ENCODE measurements around the gene STIMATE.
A peak's percentile ranks its signal among the peaks of the same experiment; 100 is the strongest.

The STIMATE gene
- 0.94 reads per million for total RNA-seq

DNA sequence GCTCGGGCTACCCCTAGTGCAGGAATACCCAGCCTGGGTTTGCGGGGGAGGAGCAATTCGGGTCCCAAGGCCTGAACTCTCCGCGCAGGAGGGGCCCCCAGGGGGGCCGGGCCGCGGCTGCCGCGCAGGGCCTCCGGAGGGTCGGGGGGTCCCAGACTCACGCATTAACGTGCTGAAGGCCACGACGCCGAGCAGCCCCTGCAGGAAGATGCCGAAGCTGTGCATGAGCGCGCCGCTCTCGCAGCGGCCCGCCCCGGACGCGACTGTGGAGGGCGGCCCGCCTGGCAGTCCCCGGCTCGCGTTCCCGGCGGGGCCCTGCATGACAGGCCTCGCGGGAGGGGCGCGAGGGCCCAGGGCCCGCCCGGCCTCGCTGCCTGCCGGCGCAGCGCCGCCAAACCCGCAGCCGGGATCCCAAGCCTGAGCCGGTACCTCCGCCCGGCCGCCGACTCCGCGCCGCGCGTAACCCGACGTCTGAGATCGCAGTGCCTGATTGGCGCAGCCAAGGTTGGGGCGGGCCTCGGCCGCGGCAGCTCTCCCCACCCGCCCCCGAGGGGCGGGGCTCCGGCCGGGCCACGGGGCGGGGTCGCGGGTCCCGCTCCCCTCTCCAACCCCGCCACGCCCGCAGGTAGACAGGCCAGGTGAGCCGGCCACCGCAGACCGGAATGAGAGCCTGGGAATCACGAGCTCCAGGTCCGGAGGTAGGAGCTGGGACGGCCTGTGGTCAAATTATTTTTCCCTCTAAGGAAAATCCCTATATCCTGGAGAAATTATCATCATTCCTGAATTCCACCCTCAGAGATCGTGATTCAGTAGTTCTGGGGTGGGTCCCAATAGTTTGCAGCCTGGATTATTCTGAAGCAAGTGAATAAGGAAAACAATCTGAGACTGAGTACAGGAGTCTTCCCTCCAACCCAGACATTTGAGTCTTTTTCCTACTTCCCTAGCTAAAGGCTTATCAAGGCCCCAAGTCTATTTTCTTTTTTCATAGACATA is at the start of gene STIMATE:
Gene STIMATE, minus strand, starts transcription at position 419 of the 993 bp plus-strand sequence. Its CDS starts 98 bp downstream, at position 321.
- peak; percentile 82 for DNase-seq

DNA sequence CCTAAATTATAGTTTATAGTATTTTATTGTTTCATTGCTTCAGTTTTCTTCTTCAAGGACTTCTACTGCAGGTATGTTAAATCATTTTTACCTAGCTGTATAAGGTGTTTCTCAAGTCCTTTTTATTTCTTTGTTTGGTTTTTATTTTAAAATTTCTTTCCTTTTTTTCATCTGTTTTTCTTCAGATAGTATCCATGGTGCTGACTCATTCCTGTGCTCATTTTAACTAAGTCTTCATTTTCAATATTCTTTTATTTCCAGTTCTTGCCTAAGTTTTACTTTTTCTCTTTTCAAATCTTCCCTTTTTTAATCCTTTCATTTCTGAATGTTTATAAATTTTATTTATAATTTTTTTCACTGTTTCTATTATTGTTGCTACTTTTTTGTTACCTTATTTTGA is 42.3 kb upstream of the STIMATE start:
- no peak for DNase-seq

DNA sequence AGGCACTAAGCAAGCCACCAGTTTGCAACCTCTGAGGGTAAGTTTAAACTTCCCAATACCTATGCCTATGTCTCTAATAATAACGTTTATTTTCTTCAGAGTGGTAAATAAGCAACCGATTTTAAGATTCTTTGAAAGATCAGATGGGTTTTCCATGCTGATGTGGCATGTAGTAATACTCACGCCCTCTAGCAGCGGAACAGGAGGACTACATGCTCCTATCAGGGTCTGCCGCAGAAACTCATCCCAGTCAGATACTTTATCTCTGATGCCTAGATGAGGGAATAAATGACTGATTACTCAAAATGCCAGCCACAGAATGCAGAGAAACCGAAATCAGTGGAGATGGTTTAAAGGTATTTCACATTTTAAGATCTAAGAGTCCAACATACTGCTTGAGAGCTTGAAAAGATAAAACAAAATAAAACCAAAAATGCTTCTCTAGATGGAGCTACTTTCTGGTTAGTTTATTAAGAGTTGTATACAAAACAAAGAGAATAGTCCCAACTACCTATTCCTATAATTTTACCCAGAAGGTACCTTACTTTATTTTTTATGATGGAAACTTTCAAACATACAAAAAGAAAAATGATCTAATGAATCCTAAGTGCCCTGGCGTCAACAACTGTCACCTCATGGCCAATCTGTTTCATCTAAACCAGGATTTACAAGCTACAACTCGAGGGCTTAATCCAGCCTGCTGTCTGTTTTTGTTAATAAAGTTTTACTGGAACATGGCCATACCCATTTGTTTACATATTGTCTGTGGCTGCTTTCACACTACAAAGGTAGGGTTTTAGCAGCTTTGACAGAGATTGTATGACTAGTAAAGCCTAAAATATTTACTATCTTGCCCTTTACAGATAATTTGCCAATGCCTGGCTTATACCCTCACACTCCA is 37.5 kb upstream of the STIMATE start:
- peak; percentile 36 for DNase-seq

DNA sequence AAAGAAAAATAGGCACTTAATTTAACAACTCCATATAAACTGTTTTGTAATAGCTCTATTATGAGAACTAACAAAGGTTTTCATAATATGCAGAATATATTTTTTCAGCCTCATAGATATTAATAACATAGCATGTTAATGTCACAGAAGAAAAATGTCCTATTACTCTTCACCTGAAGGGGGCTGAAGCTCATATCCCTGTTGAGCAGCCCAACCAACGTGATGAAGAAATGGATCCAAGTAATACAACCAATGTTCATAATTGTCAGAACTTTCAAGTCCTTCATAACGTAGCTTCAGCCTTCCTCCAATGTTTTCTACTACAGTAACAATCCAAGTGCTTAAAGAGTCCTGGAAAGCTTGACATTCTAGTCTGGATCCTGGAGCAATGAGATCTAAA is 34.5 kb upstream of the STIMATE start:
- DNase-seq = no peak

DNA sequence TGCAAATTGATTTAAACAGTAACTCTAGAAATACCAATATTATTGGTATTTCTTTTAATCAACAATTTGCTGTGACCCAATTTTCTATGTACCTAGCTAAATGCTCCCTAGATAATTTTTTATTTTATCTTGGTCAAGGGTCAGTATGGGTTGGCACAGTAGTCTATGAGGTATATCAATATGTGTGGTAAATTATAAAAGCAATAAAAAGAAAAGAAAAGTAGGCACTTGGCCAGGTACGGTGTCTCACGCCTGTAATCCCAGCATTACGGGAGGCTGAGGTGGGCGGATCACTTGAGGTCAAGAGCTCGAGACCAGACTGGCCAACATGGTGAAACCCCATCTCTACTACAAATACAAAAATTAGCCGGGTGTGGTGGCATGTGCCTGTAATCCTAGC is 34.0 kb upstream of the STIMATE start:
- DNase-seq = no peak

DNA sequence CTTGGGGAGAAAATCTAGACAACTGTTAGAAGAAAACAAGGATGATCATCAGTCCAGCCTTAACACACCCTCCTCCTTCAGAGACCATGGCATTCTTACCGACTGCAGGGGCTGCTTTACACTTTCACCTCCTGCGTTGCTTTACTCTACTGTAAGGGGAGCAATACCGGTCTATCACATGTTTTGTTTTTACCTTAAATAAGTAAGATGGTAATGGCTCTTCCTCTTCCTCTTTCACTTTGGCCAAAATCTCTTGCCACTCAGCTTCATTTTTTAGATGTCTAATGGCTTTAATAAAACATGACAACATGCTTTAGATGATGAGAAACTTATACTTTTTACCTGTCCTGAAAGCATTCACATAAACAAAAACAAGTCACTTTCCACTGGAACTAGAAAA is 33.4 kb upstream of the STIMATE start:
- DNase-seq = no peak

DNA sequence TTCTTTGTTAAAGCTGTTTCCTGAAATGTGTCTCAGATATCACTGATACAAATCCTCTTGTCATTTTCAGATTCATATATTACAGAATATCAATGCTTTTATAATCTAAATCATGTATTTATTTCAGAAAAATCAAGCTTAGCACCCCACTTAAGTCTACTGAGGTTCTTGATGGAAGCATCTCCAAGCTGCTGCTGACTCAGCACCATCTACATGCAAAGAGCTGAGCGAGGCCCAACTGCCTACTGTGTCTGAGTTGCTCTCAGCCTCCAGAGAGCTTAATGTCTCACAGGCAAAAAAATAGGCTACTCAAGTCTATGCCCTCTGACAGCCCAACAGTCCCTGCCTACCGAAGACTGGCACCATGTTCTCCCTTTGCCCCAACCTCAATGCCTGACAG is 29.2 kb upstream of the STIMATE start:
- no peak for DNase-seq

DNA sequence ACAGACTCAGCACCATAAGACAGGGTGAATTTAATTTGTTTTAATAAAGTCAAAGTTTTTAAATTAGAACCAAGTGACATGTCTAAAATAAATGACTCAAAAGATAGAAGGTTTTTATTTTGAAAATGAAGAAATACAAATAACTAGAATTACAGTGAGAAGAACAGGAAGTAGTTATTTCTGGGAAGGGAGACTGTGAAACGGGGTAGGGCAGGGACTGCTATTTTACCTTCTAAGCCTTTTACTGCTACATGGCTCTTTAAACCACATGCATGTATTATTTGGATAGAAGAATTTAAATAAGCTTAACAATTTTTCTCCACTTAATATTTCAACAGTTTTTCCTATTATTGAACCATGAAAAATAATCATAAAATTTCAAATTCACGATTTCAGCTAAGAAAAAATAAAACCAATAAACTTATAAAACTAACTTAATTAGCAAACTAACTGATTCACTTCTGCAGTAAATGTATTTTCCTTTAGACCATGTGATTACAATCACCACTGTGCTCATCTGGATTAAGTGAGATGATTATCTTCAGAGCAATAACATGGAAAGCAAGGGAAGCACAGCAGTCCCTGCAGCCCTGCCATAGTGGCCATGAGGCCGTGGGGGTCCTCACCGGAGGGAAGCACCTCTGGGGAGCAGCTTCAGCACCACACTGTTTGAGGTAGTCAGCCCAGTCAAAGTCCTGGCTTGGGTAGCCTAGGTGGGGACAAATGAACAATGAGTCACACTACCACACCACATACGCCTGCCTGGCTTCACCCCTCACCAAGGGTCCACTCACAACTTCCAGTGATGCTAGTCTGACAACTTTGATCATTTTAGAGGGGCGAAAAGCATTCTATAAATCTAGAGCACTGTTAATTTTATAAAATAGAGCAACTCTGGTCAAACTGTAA is 28.3 kb upstream of the STIMATE start:
- no peak for DNase-seq

DNA sequence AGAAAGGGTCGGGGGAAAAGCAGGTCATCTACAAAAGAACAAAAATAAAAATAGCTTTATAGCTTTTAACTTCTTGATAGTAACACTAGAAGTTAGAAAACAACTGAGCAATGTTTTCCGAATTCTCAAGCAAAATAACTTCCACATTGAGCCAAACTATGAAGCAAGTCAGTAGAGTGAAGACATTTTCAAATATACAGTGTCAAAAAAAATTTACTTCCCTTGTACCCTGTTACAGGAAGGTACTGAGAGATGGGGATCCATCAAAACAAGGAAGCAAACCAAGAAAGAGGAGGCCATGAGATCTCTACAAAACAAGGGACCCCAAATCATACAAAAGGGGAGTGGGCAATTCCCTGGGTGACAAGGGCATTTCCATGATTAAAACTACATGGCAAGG is 26.6 kb upstream of the STIMATE start:
- no peak for DNase-seq

DNA sequence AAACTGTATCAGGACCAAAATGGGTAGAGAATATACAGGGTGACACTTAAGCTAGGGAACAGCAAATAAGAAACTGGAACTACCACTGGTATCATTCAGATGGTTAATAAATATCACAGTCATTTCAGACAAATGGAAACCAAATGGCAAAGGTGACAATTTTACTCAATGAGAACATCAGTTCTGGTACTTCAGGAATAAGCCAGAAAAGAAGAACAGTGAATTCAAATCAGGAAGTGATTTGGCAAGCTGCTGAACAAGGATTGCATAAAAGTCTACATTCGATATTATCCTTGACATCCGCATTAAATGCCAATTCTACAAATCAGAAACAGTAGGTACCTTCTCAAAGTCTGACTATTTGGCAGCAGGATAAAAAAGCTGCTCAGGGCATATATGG is 23.5 kb upstream of the STIMATE start:
- DNase-seq = no peak

DNA sequence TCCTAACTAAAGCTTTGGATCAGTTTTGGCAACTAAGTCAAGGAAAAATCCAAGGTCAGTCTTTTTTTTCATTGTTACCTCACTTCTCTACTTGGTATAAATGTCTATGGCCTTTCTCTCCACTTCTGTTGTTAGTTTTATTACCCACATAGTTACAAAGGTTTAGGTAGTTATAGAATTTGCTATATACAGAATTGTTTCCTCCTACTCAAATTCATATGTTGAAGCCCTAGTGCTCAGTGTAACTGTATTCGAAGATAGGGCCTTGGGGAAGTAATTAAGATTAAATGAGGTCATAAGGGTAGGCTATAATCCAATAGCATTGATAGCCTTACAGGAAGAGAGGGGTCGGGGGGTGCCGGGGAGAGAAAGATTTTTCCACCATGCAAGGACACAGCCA is 19.7 kb upstream of the STIMATE start:
- DNase-seq = no peak

DNA sequence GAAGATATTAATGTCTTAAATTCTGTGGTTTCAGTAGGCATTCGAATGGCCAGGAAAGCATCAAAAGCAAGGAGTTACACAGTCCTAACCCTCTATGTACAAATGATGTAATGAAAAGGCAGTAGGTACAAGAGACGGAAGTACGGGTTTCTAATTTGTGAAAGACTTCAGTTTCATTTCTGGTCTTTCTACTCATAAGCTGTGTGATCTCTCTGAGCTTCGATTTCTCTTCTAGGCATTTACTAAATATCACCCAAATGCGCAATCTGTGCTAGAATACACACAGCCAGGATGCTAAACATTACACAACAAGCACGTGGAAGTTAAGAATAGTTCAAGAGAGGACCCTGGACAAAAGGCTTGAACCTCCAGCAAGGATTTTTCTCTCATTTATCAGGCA is 17.9 kb upstream of the STIMATE start:
- DNase-seq = no peak

DNA sequence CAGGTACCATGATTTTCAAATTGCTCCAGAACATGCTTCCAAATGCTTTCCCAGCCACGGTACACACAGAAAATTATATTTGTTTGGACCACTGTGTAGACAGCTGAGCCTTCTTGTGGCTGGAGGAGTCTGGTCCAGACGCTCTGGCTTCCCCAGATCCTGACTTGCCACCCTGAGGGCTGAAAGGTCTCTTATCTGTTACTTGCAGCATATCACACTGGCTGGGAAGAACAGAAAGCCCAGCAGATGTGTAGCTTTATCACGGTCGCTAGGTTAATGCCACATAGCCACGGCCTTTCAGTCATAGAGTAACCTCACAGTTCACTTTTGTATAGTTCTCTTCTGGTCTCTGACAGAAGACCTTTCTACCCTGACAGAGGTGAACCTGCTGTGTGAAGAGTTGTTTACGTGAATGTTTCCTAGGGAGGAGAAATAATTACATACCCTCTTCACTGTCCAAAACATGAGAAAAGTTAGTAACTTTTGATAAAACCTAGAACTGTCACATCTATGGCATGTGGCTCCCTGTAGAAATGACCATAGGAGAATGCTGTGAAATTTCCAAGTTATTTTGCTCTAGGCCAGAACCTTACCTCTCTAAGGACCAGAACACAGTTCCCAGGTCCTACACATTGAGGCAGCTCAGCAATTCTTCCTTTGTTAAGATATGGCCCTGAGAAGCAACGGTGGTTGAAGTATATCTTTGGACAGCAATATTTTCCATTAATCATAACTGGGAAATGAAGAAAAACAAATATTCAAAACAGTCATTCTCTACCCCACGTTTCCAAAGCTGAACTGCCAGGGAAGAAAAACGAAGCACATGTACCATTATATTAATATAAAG is 15.8 kb upstream of the STIMATE start:
- no peak for DNase-seq

DNA sequence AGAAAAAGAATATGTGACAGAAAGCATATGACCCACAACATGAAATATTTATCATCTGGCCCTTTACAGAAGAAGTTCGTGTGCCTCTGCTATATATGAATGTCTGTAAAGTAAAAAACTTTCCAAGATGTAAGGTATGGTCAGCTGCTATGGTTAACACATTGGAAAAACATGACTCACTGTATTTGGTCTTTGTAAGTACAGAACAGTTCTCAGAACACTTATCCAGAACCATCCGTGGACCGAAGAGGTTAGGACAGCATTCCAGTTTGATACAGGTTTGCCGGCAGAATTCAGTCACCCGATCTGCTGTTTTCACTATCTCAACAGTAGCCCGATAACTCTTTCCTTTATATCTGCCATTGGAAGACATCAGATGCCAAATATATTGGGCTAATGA is 13.5 kb upstream of the STIMATE start:
- no peak for DNase-seq

DNA sequence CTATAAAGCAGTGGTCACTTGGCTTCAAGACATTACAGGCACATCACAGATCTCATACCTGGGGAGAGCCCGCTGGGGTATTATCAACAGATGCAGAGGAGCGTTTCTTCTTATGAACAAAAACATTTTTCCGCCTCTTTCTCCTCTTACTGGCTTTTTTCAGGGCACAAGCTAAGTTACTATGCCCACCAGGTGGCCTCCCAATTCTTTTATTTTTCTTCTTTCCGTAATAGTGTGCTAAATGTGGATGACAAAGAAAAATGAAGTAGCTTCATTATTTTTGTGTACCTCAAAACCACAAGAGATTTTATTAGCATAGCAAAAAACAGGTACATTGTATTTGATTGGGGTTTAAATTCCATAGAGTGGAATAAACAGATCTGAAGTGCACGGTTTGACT is 10.1 kb upstream of the STIMATE start:
- DNase-seq = no peak

DNA sequence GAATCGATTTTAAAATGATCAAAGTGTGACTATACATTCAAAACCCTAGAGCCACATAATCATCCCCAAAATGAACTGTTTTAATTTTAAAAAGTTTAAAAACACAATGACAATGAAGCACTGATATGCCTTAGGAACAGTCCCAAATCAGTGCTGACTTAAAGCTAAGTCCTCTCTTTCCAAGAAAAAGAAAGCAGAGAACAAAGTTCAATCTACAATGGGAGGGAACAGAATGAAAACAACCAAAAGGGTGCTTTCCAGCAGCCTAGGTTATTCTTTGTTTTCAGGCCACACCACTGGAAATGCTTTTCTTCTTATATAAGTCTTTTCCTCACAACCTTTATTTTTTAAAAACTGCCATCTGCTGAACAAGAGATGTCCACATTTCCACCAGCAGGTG is 7.2 kb upstream of the STIMATE start:
- no peak for DNase-seq

DNA sequence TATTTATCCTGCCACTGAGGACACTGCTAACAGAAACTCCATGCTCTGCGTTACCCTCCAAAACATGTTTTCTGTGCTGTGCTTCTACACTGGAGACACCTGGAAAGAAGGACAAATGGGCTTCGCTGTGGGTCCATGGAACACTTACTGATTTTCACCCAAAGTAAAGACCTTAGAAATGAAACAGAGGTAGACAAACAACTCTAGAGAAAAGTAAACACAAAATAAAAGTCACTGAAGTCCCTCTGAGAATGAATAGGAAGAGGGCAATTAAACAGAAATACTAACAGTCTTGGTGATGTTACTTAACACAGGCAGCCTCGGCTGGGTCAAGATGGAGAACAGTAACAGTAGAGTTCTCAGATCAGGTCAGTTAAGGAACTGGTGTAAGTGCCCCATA is 6.7 kb upstream of the STIMATE start:
- no peak for DNase-seq

DNA sequence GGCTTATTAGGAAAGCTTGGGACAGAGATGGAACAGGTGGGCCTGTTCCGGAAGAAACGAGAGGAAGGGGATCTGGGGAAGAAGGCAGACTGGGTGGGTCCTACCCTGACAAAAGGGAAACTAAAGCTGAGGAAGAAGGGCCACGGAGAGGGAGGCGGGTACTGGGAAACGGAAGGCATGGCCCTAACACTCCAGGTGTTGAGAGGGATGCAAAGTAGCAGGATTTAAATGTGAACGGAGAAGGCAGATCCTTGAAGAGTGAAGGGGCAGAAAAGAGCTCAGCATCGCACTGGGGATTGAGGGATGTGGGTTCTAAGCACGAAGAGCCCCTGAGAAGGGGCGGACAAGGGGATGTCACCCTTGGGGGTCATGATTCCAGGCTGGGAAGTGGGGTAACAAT is 735 bp downstream of the STIMATE start:
- DNase-seq = no peak

DNA sequence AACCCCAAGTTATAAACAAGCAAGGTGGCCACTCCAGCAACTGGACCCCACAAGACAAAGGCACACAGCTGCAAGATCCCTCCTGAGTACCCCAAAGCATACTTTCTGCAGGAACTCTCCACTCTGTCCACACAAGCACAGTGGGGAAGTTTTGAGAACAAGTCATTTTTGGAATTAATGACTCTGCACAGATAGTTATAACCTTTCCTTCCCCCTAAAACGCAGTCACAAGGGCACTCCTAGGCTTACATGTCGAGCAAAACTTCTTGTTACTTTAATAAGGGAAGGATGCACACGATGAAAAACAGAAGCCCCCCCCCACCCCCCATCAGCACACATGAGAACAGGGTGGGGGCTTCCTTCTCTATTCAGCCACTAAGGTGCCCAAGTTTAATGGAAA is 1.2 kb downstream of the STIMATE start:
- no peak for DNase-seq

DNA sequence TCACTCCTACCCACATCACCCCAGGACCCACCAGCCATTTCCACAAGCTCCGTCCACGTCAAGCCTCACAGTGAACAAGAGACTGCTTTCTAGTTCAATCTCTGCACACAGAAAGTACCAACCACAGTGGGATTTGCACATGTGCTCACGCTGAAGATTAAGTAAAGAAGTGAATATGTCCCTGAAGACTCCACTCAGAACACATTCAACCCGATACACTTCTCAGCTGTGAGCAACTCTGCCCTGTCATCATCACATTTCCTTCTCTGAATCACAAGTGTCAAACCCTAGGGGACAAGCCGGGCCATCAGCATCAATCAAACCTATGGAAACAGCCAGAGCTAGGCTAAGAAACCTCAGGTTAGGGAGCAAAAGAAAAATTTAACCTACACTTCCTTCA is 1.9 kb downstream of the STIMATE start:
- DNase-seq = no peak

DNA sequence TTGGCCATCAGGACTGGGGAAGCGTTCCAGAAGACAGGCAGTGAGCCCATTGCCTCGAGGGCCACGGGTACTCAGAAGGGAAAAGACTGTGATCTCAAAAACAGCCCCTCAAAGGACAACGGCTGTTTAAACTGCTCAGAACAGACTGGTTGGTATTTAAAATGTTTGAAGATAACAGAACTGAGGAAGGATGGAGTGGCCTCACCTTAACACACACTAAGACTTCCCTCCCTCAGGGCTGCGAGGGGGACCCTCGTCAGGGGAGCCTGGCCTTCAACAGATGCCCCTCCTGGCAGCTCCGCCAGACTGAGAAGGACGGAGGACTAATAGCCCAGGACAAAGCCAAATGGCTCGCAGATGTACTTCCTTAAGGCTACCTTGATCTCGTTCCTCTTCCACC is 2.6 kb downstream of the STIMATE start:
- no peak for DNase-seq

DNA sequence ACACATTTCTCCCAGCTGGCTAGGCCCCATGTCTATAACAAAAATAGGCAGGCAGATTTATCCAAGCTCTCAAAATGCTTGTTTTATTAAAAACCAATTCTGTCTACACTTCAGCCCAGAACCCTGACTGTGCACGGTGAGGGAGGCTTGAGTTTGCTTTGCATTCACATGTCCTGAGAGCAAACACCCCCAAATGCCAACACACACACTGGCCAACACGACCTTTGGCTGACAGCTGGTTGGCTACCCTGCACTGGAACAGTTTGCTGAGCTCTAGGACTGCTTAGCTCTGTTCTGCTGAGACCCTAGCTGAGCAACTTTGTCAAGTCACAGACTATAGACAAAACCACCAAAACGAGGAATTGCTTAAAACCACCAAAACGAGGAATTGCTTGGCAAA is 3.6 kb downstream of the STIMATE start:
- DNase-seq = no peak
